Globus pallidus (tissue), 1 donor: ENCODE results near the gene PLA2G6.

Experiments
- DNase-seq: peaks from one replicate; pipeline ENCODE4 v3.0.0-alpha.2; 2015; ENCODE audit warnings: low spot score

PLA2G6 gene

GRCh38 chr22:38181453-38182200, at the start of gene PLA2G6:
PLA2G6 (minus strand) TSS chr22:38181830; CDS start chr22:38169426, 12,404 bp downstream.
- DNase-seq: peak; percentile 98

GRCh38 chr22:38230916-38231315, 49.3 kb upstream of the PLA2G6 start:
- DNase-seq: no peak

GRCh38 chr22:38230108-38230825, 48.6 kb upstream of the PLA2G6 start:
- DNase-seq: peak; percentile 73

- DNase-seq: no peak
Observed at GRCh38 chr22:38228873-38229740, 47.5 kb upstream of the PLA2G6 start.

GRCh38 chr22:38228326-38228872, 46.8 kb upstream of the PLA2G6 start:
- peak; percentile 43 for DNase-seq

- no peak for DNase-seq
Observed at GRCh38 chr22:38226853-38227649, 45.4 kb upstream of the PLA2G6 start.

- DNase-seq: no peak
Observed at GRCh38 chr22:38223289-38223960, 41.8 kb upstream of the PLA2G6 start.

GRCh38 chr22:38222797-38223119, 41.1 kb upstream of the PLA2G6 start:
- no peak for DNase-seq

- no peak for DNase-seq
Observed at GRCh38 chr22:38221908-38222796, 40.5 kb upstream of the PLA2G6 start.

GRCh38 chr22:38221407-38221806, 39.8 kb upstream of the PLA2G6 start:
- DNase-seq: no peak

- DNase-seq: no peak
Observed at GRCh38 chr22:38220653-38221386, 39.2 kb upstream of the PLA2G6 start.

- no peak for DNase-seq
Observed at GRCh38 chr22:38220163-38220562, 38.5 kb upstream of the PLA2G6 start.

- DNase-seq: no peak
Observed at GRCh38 chr22:38219632-38220031, 38.0 kb upstream of the PLA2G6 start.

- no peak for DNase-seq
Observed at GRCh38 chr22:38218661-38219622, 37.3 kb upstream of the PLA2G6 start.

- no peak for DNase-seq
Observed at GRCh38 chr22:38215156-38216038, 33.8 kb upstream of the PLA2G6 start.

GRCh38 chr22:38214302-38215056, 32.8 kb upstream of the PLA2G6 start:
- DNase-seq: peak; percentile 42
